IMR-90 (cell line): ENCODE measurements around the gene CCR6.

Experiments used
- BHLHE40 ChIP-seq: fragments of 150-350 bp; IDR thresholded peaks from 2 replicates; pipeline ENCODE4 v1.6.1; 2016; ENCODE audit warnings: mild to moderate bottlenecking, low read depth, low read length
- CTCF ChIP-seq: conservative IDR thresholded peaks from 2 replicates; pipeline ENCODE4 v1.5.1; 2012; ENCODE audit warnings: mild to moderate bottlenecking, low read depth, low read length, improper control_type of control experiment
- ELK1 ChIP-seq: fragments of 150-350 bp; IDR thresholded peaks from 2 replicates; pipeline ENCODE4 v1.6.1; 2016; ENCODE audit warnings: low read depth, mild to moderate bottlenecking, low read length, moderate library complexity, borderline replicate concordance
- MAFK ChIP-seq: IDR thresholded peaks from 2 replicates; pipeline ENCODE4 v1.6.1; 2012; ENCODE audit warnings: low read depth, low read length, improper control_type of control experiment
- MAZ ChIP-seq: IDR thresholded peaks from 2 replicates; pipeline ENCODE4 v1.6.1; 2012; ENCODE audit warnings: low read depth, mild to moderate bottlenecking, low read length, improper control_type of control experiment, moderate library complexity, borderline replicate concordance
- MXI1 ChIP-seq: IDR thresholded peaks from 2 replicates; pipeline ENCODE4 v1.6.1; 2012; ENCODE audit warnings: low read depth, mild to moderate bottlenecking, low read length, moderate library complexity, borderline replicate concordance
- NFE2L2 ChIP-seq: fragments of 150-350 bp; IDR thresholded peaks from 2 replicates; pipeline ENCODE4 v1.6.1; 2016; ENCODE audit warnings: low read depth, mild to moderate bottlenecking, low read length
- POLR2A ChIP-seq: IDR thresholded peaks from 2 replicates; pipeline ENCODE4 v1.6.1; 2012; ENCODE audit warnings: mild to moderate bottlenecking, low read depth, low read length
- RAD21 ChIP-seq: IDR thresholded peaks from 2 replicates; pipeline ENCODE4 v1.6.1; 2012; ENCODE audit warnings: low read length, improper control_type of control experiment
- RCOR1 ChIP-seq: IDR thresholded peaks from 2 replicates; pipeline ENCODE4 v1.6.1; 2012; ENCODE audit warnings: mild to moderate bottlenecking, low read length, improper control_type of control experiment; ENCODE audit not compliant: insufficient replicate concordance
- RFX5 ChIP-seq: IDR thresholded peaks from 2 replicates; pipeline ENCODE4 v1.8.0; 2012; ENCODE audit warnings: low read depth, mild to moderate bottlenecking, low read length, moderate library complexity
- SMC3 ChIP-seq: fragments of 150-350 bp; IDR thresholded peaks from 2 replicates; pipeline ENCODE4 v1.6.1; 2016; ENCODE audit warnings: low read depth, mild to moderate bottlenecking, antibody characterized with exemption, low read length, moderate library complexity
- USF2 ChIP-seq: fragments of 150-350 bp; IDR thresholded peaks from 2 replicates; pipeline ENCODE4 v1.6.1; 2017; ENCODE audit warnings: mild to moderate bottlenecking, antibody characterized with exemption, low read length, low read depth

GRCh38 chr6:167130008-167130677 is 7.2 kb downstream of the CCR6 start:
- TF ChIP-seq CTCF, result no peak
- TF ChIP-seq RCOR1, result no peak
- no peak for TF ChIP-seq POLR2A
- no peak for TF ChIP-seq MAFK
- TF ChIP-seq RFX5, result no peak
- TF ChIP-seq BHLHE40, result no peak
- TF ChIP-seq USF2, result no peak
- no peak for TF ChIP-seq MXI1
- TF ChIP-seq ELK1, result no peak
- no peak for TF ChIP-seq RAD21
- no peak for TF ChIP-seq SMC3
- no peak for TF ChIP-seq MAZ
- no peak for TF ChIP-seq NFE2L2
